Measurements from ENCODE around the gene CFAP68.

CFAP68 gene

GRCh38 chr11:111882202-111882601 lies 2.9 kb downstream of the CFAP68 start:
- TF ChIP-seq POLR2AphosphoS5 (IDR thresholded peaks at IDR 0.05; ENCODE audit: low read depth, low read length) (no peak), SIN3A (IDR thresholded peaks at IDR 0.05; ENCODE audit: borderline replicate concordance, insufficient read depth, low read length) (no peak), TAF1 (IDR thresholded peaks at IDR 0.05; ENCODE audit: borderline replicate concordance, insufficient read depth, low read length) (no peak), REST (IDR thresholded peaks at IDR 0.05; ENCODE audit: insufficient read depth in 1 of 2, low read depth in 2 of 2, low read length in 2 of 2) (no peak), FOXP2 (optimal IDR thresholded peaks at IDR 0.05; ENCODE audit: borderline replicate concordance, extremely low read depth, extremely low read length, insufficient read depth) (no peak)

GRCh38 chr11:111886032-111886431 lies 6.7 kb downstream of the CFAP68 start:
- TF ChIP-seq REST (IDR thresholded peaks at IDR 0.05; ENCODE audit: insufficient read depth in 1 of 2, low read depth in 2 of 2, low read length in 2 of 2) (no peak), FOXP2 (optimal IDR thresholded peaks at IDR 0.05; ENCODE audit: borderline replicate concordance, extremely low read depth, extremely low read length, insufficient read depth) (no peak), SIN3A (IDR thresholded peaks at IDR 0.05; ENCODE audit: borderline replicate concordance, insufficient read depth, low read length) (no peak), TAF1 (IDR thresholded peaks at IDR 0.05; ENCODE audit: borderline replicate concordance, insufficient read depth, low read length) (no peak), POLR2AphosphoS5 (IDR thresholded peaks at IDR 0.05; ENCODE audit: low read depth, low read length) (no peak)

GRCh38 chr11:111886844-111887243 lies 7.5 kb downstream of the CFAP68 start:
- TF ChIP-seq TAF1 (IDR thresholded peaks at IDR 0.05; ENCODE audit: borderline replicate concordance, insufficient read depth, low read length) (no peak), REST (IDR thresholded peaks at IDR 0.05; ENCODE audit: insufficient read depth in 1 of 2, low read depth in 2 of 2, low read length in 2 of 2) (no peak), POLR2AphosphoS5 (IDR thresholded peaks at IDR 0.05; ENCODE audit: low read depth, low read length) (no peak), FOXP2 (optimal IDR thresholded peaks at IDR 0.05; ENCODE audit: borderline replicate concordance, extremely low read depth, extremely low read length, insufficient read depth) (no peak), SIN3A (IDR thresholded peaks at IDR 0.05; ENCODE audit: borderline replicate concordance, insufficient read depth, low read length) (no peak)

- TF ChIP-seq POLR2AphosphoS5 (IDR thresholded peaks at IDR 0.05; ENCODE audit: low read depth, low read length): no peak
- TF ChIP-seq FOXP2 (optimal IDR thresholded peaks at IDR 0.05; ENCODE audit: borderline replicate concordance, extremely low read depth, extremely low read length, insufficient read depth): no peak
- TF ChIP-seq TAF1 (IDR thresholded peaks at IDR 0.05; ENCODE audit: borderline replicate concordance, insufficient read depth, low read length): no peak
- no peak for TF ChIP-seq SIN3A (IDR thresholded peaks at IDR 0.05; ENCODE audit: borderline replicate concordance, insufficient read depth, low read length)
- no peak for TF ChIP-seq REST (IDR thresholded peaks at IDR 0.05; ENCODE audit: insufficient read depth in 1 of 2, low read depth in 2 of 2, low read length in 2 of 2)
Measured at GRCh38 chr11:111905411-111905810, 26.1 kb downstream of the CFAP68 start.

- TF ChIP-seq REST (IDR thresholded peaks at IDR 0.05; ENCODE audit: insufficient read depth in 1 of 2, low read depth in 2 of 2, low read length in 2 of 2): no peak
- TF ChIP-seq POLR2AphosphoS5 (IDR thresholded peaks at IDR 0.05; ENCODE audit: low read depth, low read length): no peak
- no peak for TF ChIP-seq FOXP2 (optimal IDR thresholded peaks at IDR 0.05; ENCODE audit: borderline replicate concordance, extremely low read depth, extremely low read length, insufficient read depth)
- no peak for TF ChIP-seq TAF1 (IDR thresholded peaks at IDR 0.05; ENCODE audit: borderline replicate concordance, insufficient read depth, low read length)
- TF ChIP-seq SIN3A (IDR thresholded peaks at IDR 0.05; ENCODE audit: borderline replicate concordance, insufficient read depth, low read length): no peak
Measured at GRCh38 chr11:111906680-111907079, 27.3 kb downstream of the CFAP68 start.
